ENCODE results near the gene MED6. TPM values are rescaled to one million over a fixed set of nuclear protein-coding genes. Genes with fewer than 3 reads are reported as not detected.

Gene MED6
- total RNA-seq, 4 donors from 2014 or later: 38.1 to 76.0 (median 42.1) TPM

- no peak for TF ChIP-seq EP300 (IDR thresholded peaks at IDR 0.05)
- no peak for TF ChIP-seq CTCF (IDR thresholded peaks at IDR 0.05)
- no peak for TF ChIP-seq POLR2A (IDR thresholded peaks at IDR 0.05)
- no peak for TF ChIP-seq POLR2AphosphoS5 (IDR thresholded peaks at IDR 0.05)
- DNase-seq (ENCODE audit: low spot score in 2 of 2): no peak
- Histone ChIP-seq H3K4me3 (no peak overlapping the region), H3K9me3 (no peaks in the 10 kb centered on the region), H3K36me3 (peaks cover 38% of the 10 kb centered on the region), H3K4me1 (peaks cover 3% of the 10 kb centered on the region), H3K27ac (no peak overlapping the region), H3K27me3 (no peaks in the 10 kb centered on the region)
- 79% methylated on average over 1 of the region's 1 CpG for WGBS
Measured at GRCh38 chr14:70563869-70564268, 36.6 kb downstream of the MED6 start.

- H3K36me3 ChIP-seq: peaks cover 38% of the 10 kb centered on the region
- no peak for DNase-seq (ENCODE audit: low spot score in 2 of 2)
- no peak overlapping the region for H3K27ac ChIP-seq
- 82% methylated on average over 4 of the region's 4 CpGs for WGBS
- H3K27me3 ChIP-seq: no peaks in the 10 kb centered on the region
- peaks cover 3% of the 10 kb centered on the region for H3K4me1 ChIP-seq
- H3K4me3 ChIP-seq: no peak overlapping the region
- no peak for TF ChIP-seq POLR2A (IDR thresholded peaks at IDR 0.05)
- TF ChIP-seq CTCF (IDR thresholded peaks at IDR 0.05): no peak
- no peak for TF ChIP-seq POLR2AphosphoS5 (IDR thresholded peaks at IDR 0.05)
- no peak for TF ChIP-seq EP300 (IDR thresholded peaks at IDR 0.05)
- H3K9me3 ChIP-seq: no peaks in the 10 kb centered on the region
Measured at GRCh38 chr14:70563417-70563816, 37.0 kb downstream of the MED6 start.

GRCh38 chr14:70558356-70558755 lies 42.1 kb downstream of the MED6 start:
- Histone ChIP-seq H3K27ac (no peak overlapping the region), H3K27me3 (no peaks in the 10 kb centered on the region), H3K4me1 (peaks cover 8% of the 10 kb centered on the region), H3K9me3 (no peaks in the 10 kb centered on the region), H3K36me3 (peaks cover 13% of the 10 kb centered on the region), H3K4me3 (no peak overlapping the region)
- no peak for DNase-seq (ENCODE audit: low spot score in 2 of 2)
- TF ChIP-seq POLR2A (IDR thresholded peaks at IDR 0.05) (no peak), POLR2AphosphoS5 (IDR thresholded peaks at IDR 0.05) (no peak), CTCF (IDR thresholded peaks at IDR 0.05) (no peak), EP300 (IDR thresholded peaks at IDR 0.05) (no peak)

- DNase-seq (ENCODE audit: low spot score in 2 of 2): no peak
- no peak overlapping the region for H3K27ac ChIP-seq
- H3K4me3 ChIP-seq: peak overlapping the region; percentile 33
- H3K9me3 ChIP-seq: no peaks in the 10 kb centered on the region
- H3K36me3 ChIP-seq: no peaks in the 10 kb centered on the region
- peaks cover 8% of the 10 kb centered on the region for H3K4me1 ChIP-seq
- H3K27me3 ChIP-seq: no peaks in the 10 kb centered on the region
- WGBS: 18% methylated on average over 9 of the region's 19 CpGs
- TF ChIP-seq CTCF (IDR thresholded peaks at IDR 0.05) (no peak), EP300 (IDR thresholded peaks at IDR 0.05) (no peak), POLR2AphosphoS5 (IDR thresholded peaks at IDR 0.05) (no peak), POLR2A (IDR thresholded peaks at IDR 0.05) (no peak)
Measured at GRCh38 chr14:70555890-70556289, 44.6 kb downstream of the MED6 start.

GRCh38 chr14:70538087-70538486 lies 62.4 kb downstream of the MED6 start:
- no peaks in the 10 kb centered on the region for H3K27me3 ChIP-seq
- H3K4me1 ChIP-seq: no peaks in the 10 kb centered on the region
- H3K9me3 ChIP-seq: peaks cover 3% of the 10 kb centered on the region
- H3K4me3 ChIP-seq: no peak overlapping the region
- H3K36me3 ChIP-seq: no peaks in the 10 kb centered on the region
- H3K27ac ChIP-seq: no peak overlapping the region
- TF ChIP-seq POLR2AphosphoS5 (IDR thresholded peaks at IDR 0.05) (no peak), EP300 (IDR thresholded peaks at IDR 0.05) (no peak)
- WGBS: 59% methylated on average over 5 of the region's 5 CpGs
- DNase-seq (ENCODE audit: low spot score in 2 of 2): no peak

GRCh38 chr14:70536830-70537229 lies 63.6 kb downstream of the MED6 start:
- Histone ChIP-seq H3K4me3 (no peak overlapping the region), H3K27ac (no peak overlapping the region), H3K4me1 (no peaks in the 10 kb centered on the region), H3K9me3 (peaks cover 5% of the 10 kb centered on the region), H3K27me3 (no peaks in the 10 kb centered on the region), H3K36me3 (no peaks in the 10 kb centered on the region)
- DNase-seq (ENCODE audit: low spot score in 2 of 2): no peak
- 100% methylated on average over 1 of the region's 1 CpG for WGBS
- no peak for TF ChIP-seq EP300 (IDR thresholded peaks at IDR 0.05)
- no peak for TF ChIP-seq POLR2AphosphoS5 (IDR thresholded peaks at IDR 0.05)
- TF ChIP-seq POLR2A (IDR thresholded peaks at IDR 0.05): no peak
- TF ChIP-seq CTCF (IDR thresholded peaks at IDR 0.05): no peak

All from suprapubic skin (tissue), 4 donors.